Measurements from ENCODE around the gene PTTG1IP.

PTTG1IP gene

DNA sequence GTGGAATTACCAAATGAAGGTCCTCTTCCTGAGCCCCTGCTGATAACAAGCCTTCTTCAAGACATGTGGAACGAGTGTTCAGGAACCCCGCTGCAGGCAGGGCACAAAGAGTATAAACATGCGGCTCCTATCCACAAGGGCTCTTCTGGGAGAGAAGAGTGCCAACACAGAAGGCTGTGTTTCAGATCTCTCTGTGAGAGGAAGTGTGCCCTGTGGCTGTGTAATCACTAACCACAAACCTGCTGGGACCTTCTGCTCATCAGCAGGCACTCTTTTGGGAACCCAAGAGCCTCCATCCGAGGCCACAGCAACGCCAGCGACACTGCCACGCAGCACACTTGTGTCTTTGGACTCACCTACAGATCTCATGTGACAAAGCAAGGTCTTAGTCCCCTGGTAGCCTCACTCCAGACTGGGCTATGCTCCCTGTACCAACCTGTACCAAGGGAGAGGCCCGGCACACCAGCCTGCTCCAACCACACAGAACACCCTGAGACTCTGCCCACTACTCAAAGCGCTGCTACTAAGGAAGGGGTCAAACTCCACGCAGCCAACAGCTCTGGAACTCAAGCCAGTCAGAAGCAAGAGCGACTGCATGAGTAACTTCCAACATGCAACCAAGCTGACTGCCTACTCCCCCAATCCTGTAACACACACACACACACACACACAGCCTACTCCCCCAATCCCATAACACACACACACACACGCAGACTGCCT, 7.8 kb downstream of the PTTG1IP start:
- DNase-seq (ENCODE audit: low spot score) = no peak

DNA sequence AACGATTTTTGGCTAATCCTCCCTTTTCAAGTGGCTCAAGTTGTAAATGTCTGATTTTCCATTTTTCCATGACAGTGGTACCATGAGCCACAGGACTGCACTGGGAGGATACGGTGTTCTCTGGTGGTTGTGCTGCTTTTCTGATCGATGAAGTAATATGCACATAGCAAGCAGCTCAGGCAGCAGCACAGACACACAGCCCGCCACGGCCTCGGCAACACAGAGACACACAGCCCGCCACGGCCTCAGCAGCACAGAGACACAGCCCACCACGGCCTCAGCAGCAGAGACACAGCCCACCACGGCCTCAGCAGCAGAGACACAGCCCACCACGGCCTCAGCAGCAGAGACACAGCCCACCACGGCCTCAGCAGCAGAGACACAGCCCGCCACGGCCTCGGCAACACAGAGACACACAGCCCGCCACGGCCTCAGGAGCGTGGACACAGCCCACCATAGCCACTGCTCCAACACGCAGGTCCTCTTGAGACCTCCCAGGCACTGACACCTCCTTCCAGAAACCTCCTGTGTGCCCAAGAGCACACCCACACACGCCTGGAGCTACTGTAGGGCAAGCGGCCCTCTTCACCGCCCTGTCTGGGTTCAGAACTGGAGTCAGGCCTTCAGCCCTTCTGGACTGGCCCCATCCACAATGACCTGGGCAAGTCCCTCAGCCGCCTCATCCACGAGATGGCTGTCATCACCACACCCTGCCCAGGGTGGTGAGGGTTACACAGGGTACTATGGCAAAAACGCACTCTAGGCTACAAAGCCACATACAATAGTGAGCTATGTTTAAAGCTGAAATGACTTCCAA, 10.4 kb downstream of the PTTG1IP start:
- DNase-seq (ENCODE audit: low spot score) = no peak

GRCh38 chr21:44858791-44859190, 14.7 kb downstream of the PTTG1IP start:
- DNase-seq (ENCODE audit: low spot score) = no peak

DNA sequence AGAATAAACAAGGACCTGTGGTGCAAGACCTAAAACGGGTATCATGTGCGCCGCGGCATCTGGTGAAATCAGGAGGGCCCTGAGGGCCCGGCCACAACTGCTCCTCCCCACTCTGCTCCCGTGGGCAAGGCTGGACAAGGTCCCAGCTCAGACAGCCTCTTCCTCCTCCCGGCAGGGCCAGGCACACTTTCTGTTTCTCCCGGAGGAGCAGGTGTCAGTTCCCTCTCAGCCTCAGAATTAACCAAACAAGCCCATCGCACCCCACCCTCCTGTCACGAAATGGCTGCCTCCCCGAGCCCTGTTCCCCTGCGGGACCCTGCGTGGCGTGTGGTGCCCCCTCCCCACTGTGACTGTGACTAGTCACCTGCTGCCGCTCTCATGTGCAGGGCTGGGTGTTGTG, 15.2 kb downstream of the PTTG1IP start:
- no peak for DNase-seq (ENCODE audit: low spot score)

DNA sequence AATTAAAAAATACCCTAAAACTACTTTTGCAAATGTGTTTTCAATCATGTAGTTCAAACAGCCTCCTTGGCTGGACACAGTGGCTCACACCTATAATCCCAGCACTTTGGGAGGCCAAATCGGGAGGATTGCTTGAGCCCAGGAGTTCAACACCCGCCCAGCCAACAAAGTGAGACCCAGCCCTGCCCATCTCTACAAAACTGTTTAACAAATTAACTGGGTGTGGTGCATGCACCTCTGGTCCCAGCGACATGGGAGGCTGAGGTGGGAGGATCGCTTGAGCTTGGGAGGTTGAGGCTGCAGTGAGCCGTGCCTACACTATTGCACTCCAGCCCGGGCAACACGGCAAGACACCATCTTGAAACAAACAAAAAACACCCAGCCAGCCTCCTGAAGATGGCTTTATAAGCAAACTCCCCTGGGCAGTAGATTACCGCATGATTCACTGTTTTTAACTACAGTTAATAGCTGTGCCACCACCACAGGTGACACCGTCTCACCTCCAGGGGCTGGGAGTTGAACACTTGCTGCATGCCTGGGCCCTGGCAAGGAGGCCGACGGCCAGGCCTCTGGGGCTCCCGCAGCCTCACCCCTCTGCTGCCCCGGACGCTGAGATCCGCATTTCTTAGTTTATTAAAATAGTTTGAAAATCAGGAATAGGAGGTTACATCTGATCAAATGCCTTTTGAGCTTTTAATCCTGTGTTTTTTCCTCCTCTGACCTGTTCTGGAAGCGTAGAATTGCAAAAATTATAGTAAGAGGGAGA, 16.2 kb downstream of the PTTG1IP start:
- no peak for DNase-seq (ENCODE audit: low spot score)

GRCh38 chr21:44856131-44856530, 17.4 kb downstream of the PTTG1IP start:
- no peak for DNase-seq (ENCODE audit: low spot score)

DNA sequence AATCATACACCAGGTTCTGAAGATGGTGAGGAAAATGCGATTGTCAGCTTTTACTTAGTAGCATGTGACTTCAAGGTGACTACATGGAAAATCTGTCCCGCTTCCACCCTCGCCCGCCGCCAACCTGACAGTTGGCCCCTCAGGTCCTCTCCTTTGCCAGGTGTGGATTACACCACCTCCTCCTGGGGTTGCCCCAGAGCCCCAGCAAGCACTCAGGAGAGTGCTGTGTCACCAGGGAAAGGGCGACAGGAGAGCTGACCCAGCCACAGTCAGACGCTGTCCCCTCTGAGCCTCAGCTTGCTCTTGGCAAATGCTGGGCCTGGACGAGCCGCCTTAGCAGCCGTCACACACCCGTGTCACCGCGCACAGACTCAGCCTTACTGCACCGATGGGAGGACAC, 17.9 kb downstream of the PTTG1IP start:
- DNase-seq (ENCODE audit: low spot score) = no peak

DNA sequence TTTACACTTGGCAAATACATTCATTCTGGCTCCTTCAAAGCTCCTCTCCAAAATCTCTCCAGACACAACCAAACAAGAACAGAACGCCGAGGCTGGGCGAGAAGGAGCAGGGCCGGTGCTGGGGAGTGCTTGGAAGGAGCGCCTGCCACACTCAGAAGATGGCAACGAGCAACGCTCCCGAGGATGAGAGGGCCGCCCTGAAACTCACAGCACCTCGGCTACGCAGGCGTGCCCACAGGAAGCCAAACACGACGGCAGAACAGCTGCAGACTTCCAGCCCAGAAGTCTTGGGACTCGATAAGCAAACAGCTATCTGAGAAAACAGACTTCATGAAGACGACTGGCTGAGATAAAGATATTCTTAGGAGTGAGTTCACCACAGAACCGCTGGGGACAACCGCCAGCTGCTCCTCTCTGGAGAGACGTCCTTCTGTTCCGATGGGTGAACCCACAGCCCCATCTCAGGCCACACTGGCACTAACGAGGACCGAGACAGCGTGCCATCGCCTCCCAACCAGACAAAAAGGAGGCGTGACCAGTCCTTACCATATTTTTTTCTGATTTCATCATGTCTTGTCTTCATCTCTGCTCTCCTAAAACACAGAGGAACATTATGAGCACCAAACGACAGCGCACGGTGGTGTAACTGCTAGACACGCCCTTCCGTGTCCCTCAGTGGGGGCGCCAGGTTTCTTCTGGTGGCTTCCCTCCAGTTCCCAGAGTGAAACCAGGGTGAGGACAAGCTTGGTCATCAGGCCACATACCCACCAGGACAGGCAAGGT, 18.6 kb downstream of the PTTG1IP start:
- DNase-seq (ENCODE audit: low spot score) = no peak

DNA sequence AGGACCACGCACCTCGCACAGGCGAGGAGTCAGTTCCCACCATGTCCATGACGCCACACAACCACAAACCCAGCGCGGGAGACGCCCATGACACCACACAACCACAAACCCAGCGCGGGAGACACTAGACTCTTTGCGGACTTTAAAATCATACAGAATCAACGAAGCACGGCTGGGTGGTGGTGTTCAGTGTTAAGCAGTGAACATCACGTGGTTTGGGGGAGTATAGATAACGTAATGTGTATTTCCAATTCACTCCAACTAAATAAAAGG, 19.2 kb downstream of the PTTG1IP start:
- DNase-seq (ENCODE audit: low spot score) = no peak

GRCh38 chr21:44853601-44854390, 19.7 kb downstream of the PTTG1IP start:
- no peak for DNase-seq (ENCODE audit: low spot score)

GRCh38 chr21:44850905-44851657, 22.4 kb downstream of the PTTG1IP start:
- DNase-seq (ENCODE audit: low spot score) = no peak

- DNase-seq (ENCODE audit: low spot score) = no peak
Measured at GRCh38 chr21:44850208-44850800, 23.2 kb downstream of the PTTG1IP start.

DNA sequence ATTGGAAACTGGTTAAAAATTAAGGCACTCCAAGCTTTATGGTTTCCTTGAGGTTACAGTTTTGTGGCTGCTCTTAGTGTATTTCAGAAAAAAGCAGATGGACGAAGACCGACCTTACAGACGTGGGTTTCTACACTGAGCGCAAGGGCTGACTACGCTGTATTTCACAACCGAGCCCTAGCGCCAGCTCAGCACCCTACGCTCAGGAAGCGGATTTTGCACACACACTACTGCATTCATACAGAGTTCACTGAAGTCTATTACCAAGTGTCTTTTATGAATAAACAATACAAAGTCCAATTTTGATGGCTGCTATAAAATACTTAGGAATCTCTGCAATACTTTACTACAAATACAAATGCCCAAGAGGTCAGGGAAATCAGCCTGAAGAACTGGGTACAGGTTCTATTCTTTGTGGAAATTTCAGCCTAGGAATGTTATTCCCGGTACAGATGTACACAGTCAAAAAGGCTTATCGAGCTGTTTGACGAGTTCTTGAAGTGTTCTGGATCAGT, 23.8 kb downstream of the PTTG1IP start:
- DNase-seq (ENCODE audit: low spot score) = no peak

- no peak for DNase-seq (ENCODE audit: low spot score)
Measured at GRCh38 chr21:44848821-44849521, 24.5 kb downstream of the PTTG1IP start.

DNA sequence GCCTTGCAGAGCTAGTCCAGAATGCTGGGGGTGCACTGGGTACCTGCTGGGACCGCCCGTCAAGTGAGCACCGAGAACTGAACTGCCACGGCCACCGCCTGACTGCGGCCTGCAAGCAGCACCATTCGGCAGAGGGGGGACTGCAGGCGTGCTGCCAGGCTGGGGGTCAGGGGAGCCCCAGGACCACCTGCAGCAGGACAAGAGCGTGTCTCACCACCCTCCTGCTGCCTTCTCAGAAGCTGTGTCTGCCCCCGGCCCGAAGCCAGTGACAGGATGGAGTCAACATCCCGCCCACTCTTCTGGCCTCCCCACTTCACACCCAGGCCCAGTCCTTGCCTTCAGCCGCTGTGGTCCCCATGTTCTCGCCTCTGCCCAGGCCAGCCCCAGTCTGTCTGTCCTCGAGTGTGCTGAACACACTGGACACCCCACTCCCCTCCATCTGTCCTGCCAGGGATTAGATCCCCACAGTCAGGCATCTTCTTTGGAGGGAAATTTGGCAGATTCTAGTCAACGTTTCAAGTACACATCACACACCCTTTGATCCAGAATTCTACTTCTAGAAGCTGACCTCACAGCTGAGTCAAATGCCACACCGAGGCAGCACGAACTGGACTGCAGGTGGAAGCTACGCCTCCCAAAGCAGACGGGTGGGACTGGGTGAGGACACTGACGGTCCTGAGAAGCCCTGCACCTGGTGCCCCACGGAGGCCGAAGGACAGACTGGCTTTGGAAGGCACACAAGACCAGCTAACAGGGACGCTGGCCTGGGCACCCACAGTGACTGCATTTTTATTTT, 26.0 kb downstream of the PTTG1IP start:
- no peak for DNase-seq (ENCODE audit: low spot score)

DNA sequence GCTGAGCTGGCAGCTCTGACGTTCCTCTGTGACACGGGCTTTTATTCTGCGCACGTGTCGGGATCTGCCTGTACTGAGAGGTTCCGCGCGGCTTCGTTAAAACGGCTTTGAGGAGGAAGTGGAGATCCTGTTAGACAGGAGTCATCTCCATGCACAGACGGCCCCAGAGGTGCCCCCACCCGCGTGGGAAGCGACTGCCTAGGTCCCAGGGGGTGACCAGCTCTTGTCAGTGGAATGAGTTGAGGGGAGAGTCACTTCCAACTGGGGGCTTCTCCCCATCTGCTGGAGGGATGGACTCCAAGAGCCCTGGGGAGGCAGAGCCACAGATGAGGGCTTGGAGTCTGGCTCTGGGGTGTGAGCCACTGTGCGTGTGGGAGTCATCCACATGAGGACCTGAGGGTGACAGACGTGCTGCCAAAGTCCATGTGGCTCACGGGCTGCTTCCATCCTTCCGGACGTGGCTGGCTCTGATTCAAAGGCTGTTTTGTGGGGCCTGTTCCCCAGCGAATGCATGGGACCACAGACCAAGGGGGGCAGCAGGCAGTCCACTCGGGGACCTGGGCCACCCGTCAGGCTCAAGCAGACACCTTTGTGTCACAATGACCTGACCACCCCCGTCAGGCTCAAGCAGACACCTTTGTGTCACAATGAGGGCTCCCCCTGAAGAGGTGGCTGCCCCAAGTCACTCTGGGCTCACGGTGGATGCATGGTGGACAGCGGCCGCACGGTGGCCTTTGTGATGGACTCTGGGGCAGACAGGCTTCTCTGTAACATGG, 26.8 kb downstream of the PTTG1IP start:
- no peak for DNase-seq (ENCODE audit: low spot score)

DNA sequence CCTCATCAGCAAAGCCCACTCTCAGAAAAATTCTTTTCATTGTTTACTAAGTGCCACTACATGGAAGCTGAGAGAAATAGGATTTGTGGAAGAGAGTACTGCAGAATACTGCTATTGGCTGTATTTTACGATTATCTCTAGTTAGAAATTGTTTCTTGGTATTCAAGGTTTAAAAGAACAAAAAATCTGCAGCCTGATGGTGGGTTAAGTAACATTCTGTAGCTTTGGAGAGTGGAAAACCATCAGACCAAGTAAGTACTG, 27.3 kb downstream of the PTTG1IP start:
- DNase-seq (ENCODE audit: low spot score) = no peak

All from ecto neural progenitor cell (in vitro differentiated cells).